Measurements from ENCODE around the gene PEAK1.
"Not testable (repeated sequence)": the region's sequence is repeated elsewhere in the genome, so short reads cannot be mapped to it uniquely, and the experiment has no call there.

The PEAK1 gene

GRCh38 chr15:77196381-77196780, 223.5 kb downstream of the PEAK1 start:
- peaks cover 17% of the 10 kb centered on the region for H3K9me3 Mint-ChIP-seq
- H3K36me3 Mint-ChIP-seq (ENCODE audit: low read depth): peaks cover 17% of the 10 kb centered on the region
- no peak overlapping the region for H3K27ac Mint-ChIP-seq
- H3K4me1 Mint-ChIP-seq (ENCODE audit: low read depth): no peaks in the 10 kb centered on the region
- H3K27me3 Mint-ChIP-seq (ENCODE audit: low read depth): no peaks in the 10 kb centered on the region
- no peak overlapping the region for H3K4me3 Mint-ChIP-seq

DNA sequence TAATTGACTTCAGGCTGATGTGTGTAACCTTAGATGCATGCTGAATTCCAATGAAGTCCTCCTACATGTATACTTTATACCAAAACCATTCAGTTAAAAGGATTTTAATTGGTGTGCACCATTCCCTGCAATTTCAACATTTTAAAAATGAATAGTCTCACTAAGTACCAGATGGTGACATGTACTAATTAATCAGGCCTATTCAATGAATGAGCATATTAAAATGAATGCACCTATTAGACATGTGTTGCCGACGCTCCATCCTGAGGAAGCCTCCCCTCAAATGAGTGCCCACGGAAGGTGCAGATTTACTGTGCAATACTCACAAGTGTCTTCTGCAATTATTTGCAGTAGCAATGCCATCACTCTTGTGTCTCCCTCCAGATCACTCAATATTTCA, 224.3 kb downstream of the PEAK1 start:
- no peak overlapping the region for H3K27ac Mint-ChIP-seq
- peaks cover 17% of the 10 kb centered on the region for H3K9me3 Mint-ChIP-seq
- no peaks in the 10 kb centered on the region for H3K27me3 Mint-ChIP-seq (ENCODE audit: low read depth)
- peaks cover 17% of the 10 kb centered on the region for H3K36me3 Mint-ChIP-seq (ENCODE audit: low read depth)
- no peaks in the 10 kb centered on the region for H3K4me1 Mint-ChIP-seq (ENCODE audit: low read depth)
- no peak overlapping the region for H3K4me3 Mint-ChIP-seq

DNA sequence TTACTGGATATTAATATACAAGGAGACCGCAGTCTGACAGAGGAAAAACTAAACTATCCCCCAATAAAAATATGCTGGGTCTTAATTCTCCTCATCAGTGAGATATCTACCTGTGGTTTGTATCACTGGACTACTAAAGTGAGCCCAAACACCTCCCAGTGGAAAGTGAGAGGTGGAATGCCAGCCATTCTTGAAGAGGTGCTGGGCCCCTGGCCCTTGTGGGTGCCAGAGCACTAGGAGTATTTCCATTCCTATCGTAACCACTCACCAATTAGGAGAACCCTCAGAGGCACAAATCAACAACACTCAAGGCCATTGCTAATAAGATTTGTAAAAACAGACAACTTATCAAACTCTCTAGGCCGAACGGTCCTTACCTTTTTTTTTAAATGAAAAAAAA, 227.5 kb downstream of the PEAK1 start:
- H3K27ac Mint-ChIP-seq: no peak overlapping the region
- no peak overlapping the region for H3K4me3 Mint-ChIP-seq
- peaks cover 19% of the 10 kb centered on the region for H3K4me1 Mint-ChIP-seq (ENCODE audit: low read depth)
- no peaks in the 10 kb centered on the region for H3K9me3 Mint-ChIP-seq
- H3K27me3 Mint-ChIP-seq (ENCODE audit: low read depth): no peaks in the 10 kb centered on the region
- peaks cover 2% of the 10 kb centered on the region for H3K36me3 Mint-ChIP-seq (ENCODE audit: low read depth)

DNA sequence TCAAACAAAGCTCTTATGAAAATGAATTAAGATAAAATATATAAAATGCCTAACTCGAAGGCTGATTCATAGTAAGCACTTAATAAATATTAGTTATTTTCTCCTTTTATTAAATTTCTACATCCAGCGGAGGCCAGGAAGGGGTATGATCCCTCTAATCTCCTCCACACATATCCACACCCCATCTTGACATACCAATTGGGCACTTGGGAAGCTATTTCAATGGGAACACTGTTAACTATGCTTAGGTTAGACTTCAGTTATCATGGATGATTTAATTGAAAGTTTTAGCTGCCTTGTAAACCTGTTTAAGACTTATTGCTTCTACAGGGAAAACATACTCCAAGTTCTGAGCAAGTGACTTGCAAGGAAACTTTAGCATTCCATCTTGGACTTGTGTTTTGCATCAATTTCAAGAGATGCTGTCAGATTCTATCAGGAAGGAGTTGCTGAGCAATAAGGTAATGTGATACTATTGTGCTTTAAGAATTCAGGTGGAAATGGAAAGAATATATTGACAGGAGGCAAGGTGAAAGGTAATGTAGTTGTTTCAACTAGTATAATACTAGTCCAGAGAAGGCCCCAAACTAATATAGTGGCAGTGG, 228.6 kb downstream of the PEAK1 start:
- Mint-ChIP-seq H3K4me1 (ENCODE audit: low read depth) (peaks cover 25% of the 10 kb centered on the region), H3K36me3 (ENCODE audit: low read depth) (peaks cover 2% of the 10 kb centered on the region), H3K27ac (no peak overlapping the region), H3K27me3 (ENCODE audit: low read depth) (no peaks in the 10 kb centered on the region), H3K9me3 (no peaks in the 10 kb centered on the region), H3K4me3 (no peak overlapping the region)

DNA sequence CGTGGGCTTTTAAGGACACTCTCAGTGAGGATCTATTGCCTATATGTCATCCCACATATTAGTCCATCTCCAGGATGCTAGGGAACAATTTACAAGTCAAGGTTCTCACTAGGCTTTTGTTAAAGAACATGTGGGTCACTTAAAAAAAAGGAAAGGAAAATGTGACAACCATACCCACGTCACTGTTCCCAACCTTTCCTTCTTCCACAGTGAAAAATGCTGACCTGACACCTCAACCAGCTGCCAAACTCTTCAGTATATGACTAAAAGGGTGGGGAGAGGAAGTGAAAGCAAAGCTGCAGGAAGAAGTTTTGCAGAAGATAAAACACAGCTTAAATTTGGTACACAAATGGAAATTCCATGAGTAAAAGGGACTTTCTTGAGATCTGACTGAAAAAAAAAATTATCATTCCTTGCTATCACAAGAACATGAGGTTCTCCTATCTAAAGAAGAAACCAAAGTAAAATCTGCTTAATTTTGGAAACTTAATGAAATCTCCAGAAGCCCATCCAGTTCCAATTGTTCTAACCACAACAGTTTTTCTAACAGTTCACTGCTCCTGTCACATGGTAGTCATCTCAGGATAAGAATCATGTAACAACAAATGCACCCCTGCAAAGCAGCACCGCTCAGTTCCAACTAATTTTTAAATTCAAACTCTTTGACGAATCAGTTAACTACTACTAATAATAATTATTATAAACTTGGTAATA, 232.0 kb downstream of the PEAK1 start:
- H3K36me3 Mint-ChIP-seq (ENCODE audit: low read depth): no peaks in the 10 kb centered on the region
- peak overlapping the region; percentile 30 for H3K4me3 Mint-ChIP-seq
- H3K27ac Mint-ChIP-seq: peak overlapping the region; percentile 69
- H3K9me3 Mint-ChIP-seq: no peaks in the 10 kb centered on the region
- H3K27me3 Mint-ChIP-seq (ENCODE audit: low read depth): no peaks in the 10 kb centered on the region
- H3K4me1 Mint-ChIP-seq (ENCODE audit: low read depth): peaks cover 33% of the 10 kb centered on the region

GRCh38 chr15:77186594-77187011, 233.3 kb downstream of the PEAK1 start:
- Mint-ChIP-seq H3K4me3 (no peak overlapping the region), H3K9me3 (no peaks in the 10 kb centered on the region), H3K36me3 (ENCODE audit: low read depth) (no peaks in the 10 kb centered on the region), H3K27ac (no peak overlapping the region), H3K27me3 (ENCODE audit: low read depth) (no peaks in the 10 kb centered on the region), H3K4me1 (ENCODE audit: low read depth) (peaks cover 45% of the 10 kb centered on the region)

- Mint-ChIP-seq H3K4me1 (ENCODE audit: low read depth) (peaks cover 58% of the 10 kb centered on the region), H3K36me3 (ENCODE audit: low read depth) (peaks cover 6% of the 10 kb centered on the region), H3K27ac (no peak overlapping the region), H3K4me3 (no peak overlapping the region), H3K27me3 (ENCODE audit: low read depth) (no peaks in the 10 kb centered on the region), H3K9me3 (no peaks in the 10 kb centered on the region)
Measured at GRCh38 chr15:77185242-77185785, 234.6 kb downstream of the PEAK1 start.

GRCh38 chr15:77184352-77184751, 235.6 kb downstream of the PEAK1 start:
- H3K36me3 Mint-ChIP-seq (ENCODE audit: low read depth); H3K9me3 Mint-ChIP-seq; H3K27ac Mint-ChIP-seq; H3K27me3 Mint-ChIP-seq (ENCODE audit: low read depth); H3K4me3 Mint-ChIP-seq: not testable (repeated sequence)
- H3K4me1 Mint-ChIP-seq (ENCODE audit: low read depth): peaks cover 64% of the 10 kb centered on the region

GRCh38 chr15:77183066-77183465, 236.8 kb downstream of the PEAK1 start:
- Mint-ChIP-seq H3K4me3 (no peak overlapping the region), H3K36me3 (ENCODE audit: low read depth) (peaks cover 6% of the 10 kb centered on the region), H3K27ac (no peak overlapping the region), H3K27me3 (ENCODE audit: low read depth) (no peaks in the 10 kb centered on the region), H3K4me1 (ENCODE audit: low read depth) (peaks cover 60% of the 10 kb centered on the region), H3K9me3 (no peaks in the 10 kb centered on the region)

DNA sequence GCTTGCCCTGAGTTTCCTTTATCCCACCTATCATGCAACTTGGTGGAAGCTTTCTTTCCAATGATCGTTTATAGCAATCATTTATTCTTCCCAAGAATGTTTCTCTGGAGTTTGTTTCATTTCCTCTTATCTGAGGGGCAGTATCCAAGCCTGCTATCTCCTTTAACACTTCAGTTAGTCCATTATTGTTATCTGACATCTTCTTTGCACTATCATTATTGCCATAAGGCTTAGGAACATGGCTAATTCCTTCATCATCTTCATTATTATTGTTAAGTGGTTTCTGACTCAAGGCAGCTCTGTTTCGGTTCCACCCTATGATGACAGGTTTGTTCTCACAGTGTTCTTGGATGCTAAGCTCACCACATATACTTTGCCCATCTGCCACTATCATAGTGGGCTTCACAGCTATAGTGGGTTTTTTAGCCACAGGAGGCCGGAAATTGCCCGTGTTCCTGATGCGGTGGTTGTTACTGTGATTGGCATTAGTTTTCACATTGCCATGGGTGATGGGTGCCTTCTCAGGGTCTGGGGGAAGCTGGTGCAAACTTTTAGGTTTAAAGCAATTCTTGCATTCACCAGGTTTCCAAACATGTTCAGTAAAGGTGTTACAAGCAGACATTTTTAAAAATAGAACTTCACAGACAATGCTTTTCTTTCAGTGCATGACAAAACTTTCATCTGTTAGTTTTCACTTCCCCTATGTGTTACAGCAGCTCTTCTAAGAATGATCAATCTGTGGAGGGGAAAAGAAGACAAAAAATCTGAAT, 238.4 kb downstream of the PEAK1 start:
- Mint-ChIP-seq H3K27ac (peak overlapping the region; percentile 53), H3K9me3 (no peaks in the 10 kb centered on the region), H3K4me1 (ENCODE audit: low read depth) (peaks cover 48% of the 10 kb centered on the region), H3K36me3 (ENCODE audit: low read depth) (peaks cover 6% of the 10 kb centered on the region), H3K4me3 (peak overlapping the region; percentile 8), H3K27me3 (ENCODE audit: low read depth) (no peaks in the 10 kb centered on the region)

DNA sequence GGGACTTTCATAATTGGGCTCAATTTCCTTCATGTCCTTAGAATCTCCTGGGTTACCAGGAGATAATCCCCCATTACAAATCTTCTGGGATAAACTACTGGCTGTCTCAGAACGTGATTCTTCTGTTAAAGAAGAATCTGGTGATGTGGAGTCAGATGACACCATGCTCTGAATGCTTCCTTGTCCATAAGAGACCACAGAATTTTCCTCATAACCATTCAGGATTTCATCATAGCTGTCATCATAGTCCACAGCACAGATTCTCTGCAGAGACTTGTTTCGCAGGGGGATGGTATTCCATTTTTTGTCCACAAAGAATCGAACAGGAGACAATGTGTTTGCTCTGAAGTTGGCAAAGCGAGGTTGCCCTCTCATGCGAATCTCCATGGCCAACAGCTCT, 239.1 kb downstream of the PEAK1 start:
- H3K9me3 Mint-ChIP-seq: no peaks in the 10 kb centered on the region
- peaks cover 6% of the 10 kb centered on the region for H3K36me3 Mint-ChIP-seq (ENCODE audit: low read depth)
- H3K27ac Mint-ChIP-seq: no peak overlapping the region
- H3K27me3 Mint-ChIP-seq (ENCODE audit: low read depth): no peaks in the 10 kb centered on the region
- H3K4me1 Mint-ChIP-seq (ENCODE audit: low read depth): peaks cover 48% of the 10 kb centered on the region
- H3K4me3 Mint-ChIP-seq: no peak overlapping the region

DNA sequence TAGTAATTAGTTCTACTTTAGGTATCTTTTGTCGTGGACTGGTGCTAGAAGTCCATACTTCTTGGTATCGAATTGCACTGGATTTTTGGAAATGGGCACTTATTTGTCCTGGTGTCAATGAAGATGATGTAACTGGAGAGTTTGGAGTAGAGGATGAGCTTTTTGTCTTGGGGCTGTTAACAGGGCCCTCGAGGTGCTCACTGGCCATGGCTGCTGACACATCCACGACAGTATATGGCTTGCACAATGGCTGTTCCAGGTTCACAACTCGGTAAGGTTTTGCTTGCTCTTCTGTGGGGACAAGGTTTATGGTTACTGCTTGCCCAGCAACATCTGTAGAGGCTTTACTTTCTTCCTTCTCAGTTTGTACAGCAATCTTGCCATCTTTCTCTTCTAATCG, 239.6 kb downstream of the PEAK1 start:
- Mint-ChIP-seq H3K27me3 (ENCODE audit: low read depth) (no peaks in the 10 kb centered on the region), H3K27ac (peak overlapping the region; percentile 85), H3K9me3 (no peaks in the 10 kb centered on the region), H3K36me3 (ENCODE audit: low read depth) (peaks cover 6% of the 10 kb centered on the region), H3K4me1 (ENCODE audit: low read depth) (peaks cover 45% of the 10 kb centered on the region), H3K4me3 (no peak overlapping the region)

GRCh38 chr15:77179541-77179998, 240.3 kb downstream of the PEAK1 start:
- Mint-ChIP-seq H3K27me3 (ENCODE audit: low read depth) (no peaks in the 10 kb centered on the region), H3K9me3 (no peaks in the 10 kb centered on the region), H3K4me3 (peak overlapping the region; percentile 47), H3K4me1 (ENCODE audit: low read depth) (peaks cover 40% of the 10 kb centered on the region), H3K27ac (peak overlapping the region; percentile 85), H3K36me3 (ENCODE audit: low read depth) (peaks cover 6% of the 10 kb centered on the region)

DNA sequence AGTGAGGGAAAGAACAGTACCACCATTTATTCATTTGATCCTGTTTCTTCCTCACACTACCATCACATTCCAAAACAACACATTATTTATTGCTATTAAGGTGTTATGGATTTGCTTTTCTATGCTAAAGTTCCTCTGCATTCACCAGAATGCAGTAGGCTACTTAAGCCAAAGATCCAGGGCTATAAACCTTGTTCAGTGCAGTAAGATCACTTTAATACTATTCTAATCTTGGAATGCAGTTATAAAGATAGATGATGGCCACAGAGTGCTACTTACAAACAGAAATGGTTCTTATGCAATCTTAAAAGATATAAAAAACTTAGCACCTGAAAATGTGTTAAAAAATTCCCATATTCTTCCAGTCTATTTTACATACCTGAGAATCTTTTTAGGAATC, 241.5 kb downstream of the PEAK1 start:
- H3K36me3 Mint-ChIP-seq (ENCODE audit: low read depth): peaks cover 6% of the 10 kb centered on the region
- H3K4me1 Mint-ChIP-seq (ENCODE audit: low read depth): peaks cover 40% of the 10 kb centered on the region
- H3K9me3 Mint-ChIP-seq: no peaks in the 10 kb centered on the region
- H3K4me3 Mint-ChIP-seq: no peak overlapping the region
- no peak overlapping the region for H3K27ac Mint-ChIP-seq
- no peaks in the 10 kb centered on the region for H3K27me3 Mint-ChIP-seq (ENCODE audit: low read depth)

- not testable (repeated sequence) for H3K9me3 Mint-ChIP-seq; H3K4me3 Mint-ChIP-seq; H3K36me3 Mint-ChIP-seq (ENCODE audit: low read depth); H3K27me3 Mint-ChIP-seq (ENCODE audit: low read depth); H3K27ac Mint-ChIP-seq
- H3K4me1 Mint-ChIP-seq (ENCODE audit: low read depth): peaks cover 24% of the 10 kb centered on the region
Measured at GRCh38 chr15:77176148-77176547, 243.8 kb downstream of the PEAK1 start.
